Measurements from ENCODE around the gene SAPCD2. TPM values are rescaled to one million over a fixed set of nuclear protein-coding genes. Genes with fewer than 3 reads are reported as not detected.

The SAPCD2 gene
- total RNA-seq, 2 experiments from 2014 or later = 0.17 to 0.19 TPM

DNA sequence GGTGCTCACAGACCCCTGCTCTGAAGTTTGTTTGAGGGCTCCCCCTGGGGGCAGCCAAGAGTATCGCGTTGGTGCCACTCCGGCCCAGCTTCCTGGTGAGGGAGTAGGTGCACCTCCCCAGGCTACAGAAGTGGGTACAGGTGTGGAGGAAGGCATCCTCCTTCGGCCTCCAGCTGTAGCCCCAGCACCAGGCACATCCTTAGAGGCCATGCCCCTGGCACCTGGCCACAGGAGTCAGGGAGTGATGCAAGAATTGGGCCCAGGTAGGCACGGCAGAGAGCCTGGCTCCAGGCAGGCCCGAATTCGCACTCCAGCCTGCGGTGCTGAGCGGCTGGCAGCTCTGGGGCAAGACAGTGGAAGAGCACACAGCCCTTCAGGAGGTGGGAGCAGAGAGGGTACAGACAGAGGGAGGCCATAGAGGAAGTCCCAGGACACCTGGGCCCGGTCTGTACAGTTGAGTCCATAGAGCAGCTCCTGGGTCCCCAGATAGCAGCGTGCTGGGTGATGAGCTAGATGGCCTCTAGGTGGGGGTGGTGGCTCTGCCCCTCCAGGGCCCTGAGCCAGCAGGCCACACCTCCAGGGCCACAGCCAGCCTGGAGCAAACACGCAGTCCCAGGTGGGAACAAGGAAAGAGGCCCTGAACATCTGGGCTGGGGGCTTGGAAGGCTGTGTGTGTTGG lies 2.4 kb downstream of the SAPCD2 start:
- H3K4me3 ChIP-seq (ENCODE audit: low read length) = no peak overlapping the region
- peaks cover 35% of the 10 kb centered on the region for H3K4me1 ChIP-seq (ENCODE audit: insufficient read depth, low read length)
- ATAC-seq (ENCODE audit: poor library complexity) (peak; percentile 69), DNase-seq (peak; percentile 77 to 93 (median 82))
- Mint-ChIP-seq H3K27ac (peak overlapping the region; percentile 68), H3K4me3 (peak overlapping the region; percentile 61), H3K9me3 (no peaks in the 10 kb centered on the region), H3K27me3 (peaks cover 4% of the 10 kb centered on the region), H3K36me3 (ENCODE audit: low read depth) (no peaks in the 10 kb centered on the region), H3K4me1 (ENCODE audit: low read depth) (peaks cover 16% of the 10 kb centered on the region)
- intact Hi-C loops (cut with DNase I, micrococcal nuclease) = loop anchor here in 1 of 2 experiments (10.0 kb wide), 1 partner anchor 283 kb away; no protein-coding TSS in a partner anchor
- CTCF ChIA-PET = interaction anchor here (0.6 to 3.6 kb wide), 22 partner anchors 8 to 802 kb away, joined by 3 to 38 read pairs (median 4); partner anchors contain the start of genes ABCA2, ANAPC2, MAN1B1 and NPDC1
- TF ChIP-seq, protein P1, sequence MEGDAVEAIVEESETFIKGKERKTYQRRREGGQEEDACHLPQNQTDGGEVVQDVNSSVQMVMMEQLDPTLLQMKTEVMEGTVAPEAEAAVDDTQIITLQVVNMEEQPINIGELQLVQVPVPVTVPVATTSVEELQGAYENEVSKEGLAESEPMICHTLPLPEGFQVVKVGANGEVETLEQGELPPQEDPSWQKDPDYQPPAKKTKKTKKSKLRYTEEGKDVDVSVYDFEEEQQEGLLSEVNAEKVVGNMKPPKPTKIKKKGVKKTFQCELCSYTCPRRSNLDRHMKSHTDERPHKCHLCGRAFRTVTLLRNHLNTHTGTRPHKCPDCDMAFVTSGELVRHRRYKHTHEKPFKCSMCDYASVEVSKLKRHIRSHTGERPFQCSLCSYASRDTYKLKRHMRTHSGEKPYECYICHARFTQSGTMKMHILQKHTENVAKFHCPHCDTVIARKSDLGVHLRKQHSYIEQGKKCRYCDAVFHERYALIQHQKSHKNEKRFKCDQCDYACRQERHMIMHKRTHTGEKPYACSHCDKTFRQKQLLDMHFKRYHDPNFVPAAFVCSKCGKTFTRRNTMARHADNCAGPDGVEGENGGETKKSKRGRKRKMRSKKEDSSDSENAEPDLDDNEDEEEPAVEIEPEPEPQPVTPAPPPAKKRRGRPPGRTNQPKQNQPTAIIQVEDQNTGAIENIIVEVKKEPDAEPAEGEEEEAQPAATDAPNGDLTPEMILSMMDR (IDR thresholded peaks at IDR 0.05) = peak; percentile 86
- no peaks in the 10 kb centered on the region for H3K36me3 ChIP-seq (ENCODE audit: insufficient read depth, low read length)
- peaks cover 0 to 8% of the 10 kb centered on the region in 2 experiments for H3K27me3 ChIP-seq (ENCODE audit: control insufficient read depth in 1 of 2, insufficient read depth in 2 of 2, low read length in 2 of 2)
- no peaks in the 10 kb centered on the region for H3K9me3 ChIP-seq (ENCODE audit: control insufficient read depth in 1 of 2, insufficient read depth in 1 of 2, low read length in 2 of 2)
- POLR2A ChIA-PET = interaction anchor here (0.9 to 5.2 kb wide), 7 partner anchors 10 to 278 kb away, joined by 3 to 62 read pairs (median 4); partner anchors contain the start of genes MAN1B1 and TUBB4B
- no peak overlapping the region for H3K27ac ChIP-seq (ENCODE audit: low read depth in 1 of 2, low read length in 2 of 2)

DNA sequence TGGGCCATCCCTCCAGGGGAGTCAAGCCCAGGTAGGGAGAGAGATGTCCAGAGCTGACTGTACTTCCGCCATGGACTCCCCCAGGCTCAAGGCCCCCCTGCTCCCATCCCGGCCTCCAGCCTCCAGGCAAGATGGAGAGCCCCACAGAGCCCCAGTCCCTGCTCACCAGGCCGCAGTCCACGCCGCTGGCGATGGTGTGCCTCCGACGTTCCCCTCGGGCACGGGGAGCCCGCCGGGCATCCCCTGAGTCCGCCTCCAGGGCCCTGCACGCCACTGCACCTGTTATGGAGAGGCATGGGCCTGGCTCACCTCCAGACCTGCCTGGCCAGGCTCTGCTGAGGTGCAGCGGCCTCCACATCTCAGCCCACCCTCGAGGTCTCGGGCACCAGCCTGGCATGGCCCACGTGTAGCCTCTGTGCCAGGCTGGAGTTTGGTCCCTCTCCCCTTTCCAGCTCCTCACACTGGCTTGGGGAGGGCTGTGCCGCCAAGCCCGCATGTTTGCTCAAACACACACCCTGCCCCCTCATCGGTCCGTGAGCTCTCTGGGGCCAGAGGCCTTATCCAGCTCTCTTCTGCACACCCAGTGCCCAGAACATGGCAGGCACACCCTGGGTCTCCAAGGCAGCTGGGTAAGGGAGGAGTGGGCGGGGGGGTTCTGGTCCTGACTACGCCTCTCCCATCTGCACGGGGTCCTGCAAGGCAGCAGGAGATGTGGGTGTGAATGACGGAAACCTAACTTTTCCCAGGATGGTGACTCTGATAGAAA lies 4.1 kb downstream of the SAPCD2 start:
- H3K9me3 Mint-ChIP-seq = no peaks in the 10 kb centered on the region
- peaks cover 35% of the 10 kb centered on the region for H3K4me1 ChIP-seq (ENCODE audit: insufficient read depth, low read length)
- peaks cover 15% of the 10 kb centered on the region for H3K4me1 Mint-ChIP-seq (ENCODE audit: low read depth)
- ChIA-PET POLR2A (no interaction called here), CTCF (interaction anchor here (1.0 to 3.6 kb wide), 3 partner anchors 19 to 31 kb away, joined by 3 to 38 read pairs (median 5); partner anchors contain the start of gene NPDC1)
- no peaks in the 10 kb centered on the region for H3K36me3 Mint-ChIP-seq (ENCODE audit: low read depth)
- H3K27ac Mint-ChIP-seq = no peak overlapping the region
- H3K36me3 ChIP-seq (ENCODE audit: insufficient read depth, low read length) = no peaks in the 10 kb centered on the region
- H3K27ac ChIP-seq (ENCODE audit: low read depth in 1 of 2, low read length in 2 of 2) = no peak overlapping the region
- H3K9me3 ChIP-seq (ENCODE audit: control insufficient read depth in 1 of 2, insufficient read depth in 1 of 2, low read length in 2 of 2) = no peaks in the 10 kb centered on the region
- H3K27me3 ChIP-seq (ENCODE audit: control insufficient read depth in 1 of 2, insufficient read depth in 2 of 2, low read length in 2 of 2) = peaks cover 0 to 8% of the 10 kb centered on the region in 2 experiments
- no peak overlapping the region for H3K4me3 Mint-ChIP-seq
- TF ChIP-seq, protein P1 (IDR thresholded peaks at IDR 0.05) = no peak
- peaks cover 4% of the 10 kb centered on the region for H3K27me3 Mint-ChIP-seq
- DNase-seq (no peak), ATAC-seq (ENCODE audit: poor library complexity) (no peak)
- H3K4me3 ChIP-seq (ENCODE audit: low read length) = no peak overlapping the region
- intact Hi-C loops (cut with DNase I, micrococcal nuclease) = loop anchor here in 1 of 2 experiments (10.0 kb wide), 1 partner anchor 281 kb away; no protein-coding TSS in a partner anchor

DNA sequence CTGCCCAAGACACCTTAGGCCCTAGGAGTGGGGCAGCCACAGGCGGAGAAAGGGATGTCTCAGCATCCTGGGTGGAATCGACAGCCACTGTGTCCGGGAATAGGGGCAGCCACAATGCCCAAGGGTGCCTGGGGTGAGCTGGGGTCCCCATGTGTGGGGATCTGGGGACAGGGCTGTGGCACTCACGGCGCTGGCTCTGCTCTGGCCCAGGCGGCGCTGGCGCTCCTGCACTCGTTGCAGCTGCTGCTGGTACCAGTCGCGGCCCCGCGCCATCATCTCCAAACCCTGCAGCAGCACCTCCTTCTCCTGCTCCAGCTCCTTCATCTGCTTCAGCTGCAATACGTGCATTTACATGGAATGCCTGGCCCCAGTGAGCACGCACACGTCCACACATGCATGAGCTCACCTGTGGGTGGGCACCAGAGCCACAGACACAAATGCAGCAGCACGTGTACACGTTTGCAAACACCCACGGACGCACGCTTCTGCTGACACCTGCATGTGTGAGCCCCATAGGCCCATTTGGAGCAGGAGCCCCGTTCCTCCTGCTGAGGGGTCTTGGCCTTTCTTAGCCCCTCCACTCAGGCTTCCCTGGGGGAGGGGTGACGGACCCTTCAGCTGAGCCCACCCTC lies 4.9 kb downstream of the SAPCD2 start:
- Histone ChIP-seq H3K9me3 (ENCODE audit: control insufficient read depth in 1 of 2, insufficient read depth in 1 of 2, low read length in 2 of 2) (no peaks in the 10 kb centered on the region), H3K27ac (ENCODE audit: low read depth in 1 of 2, low read length in 2 of 2) (no peak overlapping the region), H3K36me3 (ENCODE audit: insufficient read depth, low read length) (no peaks in the 10 kb centered on the region), H3K27me3 (ENCODE audit: control insufficient read depth in 1 of 2, insufficient read depth in 2 of 2, low read length in 2 of 2) (peaks cover 0 to 8% of the 10 kb centered on the region in 2 experiments), H3K4me3 (ENCODE audit: low read length) (no peak overlapping the region), H3K4me1 (ENCODE audit: insufficient read depth, low read length) (peaks cover 26% of the 10 kb centered on the region)
- ATAC-seq (ENCODE audit: poor library complexity) (no peak), DNase-seq (no peak)
- H3K4me1 Mint-ChIP-seq (ENCODE audit: low read depth) = peaks cover 7% of the 10 kb centered on the region
- no peak overlapping the region for H3K4me3 Mint-ChIP-seq
- H3K9me3 Mint-ChIP-seq = no peaks in the 10 kb centered on the region
- POLR2A ChIA-PET = no interaction called here
- CTCF ChIA-PET = interaction anchor here (1.0 to 3.6 kb wide), 2 partner anchors 19 to 30 kb away, joined by 5 to 38 read pairs; partner anchors contain the start of gene NPDC1
- TF ChIP-seq, protein P1 (IDR thresholded peaks at IDR 0.05) = no peak
- H3K27ac Mint-ChIP-seq = no peak overlapping the region
- intact Hi-C loops (cut with DNase I, micrococcal nuclease) = loop anchor here (2.0 to 10.0 kb wide), 3 partner anchors 37 to 281 kb away; partner anchors contain the start of gene ABCA2 (in 1 of the 2)
- H3K27me3 Mint-ChIP-seq = peaks cover 4% of the 10 kb centered on the region
- no peaks in the 10 kb centered on the region for H3K36me3 Mint-ChIP-seq (ENCODE audit: low read depth)

Measured in CD4-positive, alpha-beta T cell (primary cell).